Activated T-cell treated with anti-CD3 and anti-CD28 coated beads for 48 hours (primary cell): ENCODE measurements around the gene PIP5KL1.

ENCODE experiments used
- DNase-seq: peaks from one replicate; pipeline ENCODE4 v3.0.0-alpha.2; 2020; ENCODE audit warnings: low read depth

Gene PIP5KL1

GRCh38 chr9:127931092-127931881, 710 bp upstream of the PIP5KL1 start:
- no peak for DNase-seq

- DNase-seq, result no peak
These were observed 975 bp downstream of the PIP5KL1 start for GRCh38 chr9:127929625-127929979.

- no peak for DNase-seq
These were observed 1.6 kb downstream of the PIP5KL1 start for GRCh38 chr9:127928676-127929624.

- no peak for DNase-seq
These were observed 2.4 kb downstream of the PIP5KL1 start for GRCh38 chr9:127927988-127928675.

- peak; percentile 59 for DNase-seq
These were observed 3.2 kb downstream of the PIP5KL1 start for GRCh38 chr9:127927201-127927987.

GRCh38 chr9:127926906-127927200, 3.7 kb downstream of the PIP5KL1 start:
- no peak for DNase-seq

- no peak for DNase-seq
These were observed 4.3 kb downstream of the PIP5KL1 start for GRCh38 chr9:127925959-127926905.

GRCh38 chr9:127924736-127925444, 5.7 kb downstream of the PIP5KL1 start:
- no peak for DNase-seq

GRCh38 chr9:127923771-127924170, 6.8 kb downstream of the PIP5KL1 start:
- DNase-seq, result no peak

GRCh38 chr9:127923046-127923445, 7.5 kb downstream of the PIP5KL1 start:
- no peak for DNase-seq

- peak; percentile 69 for DNase-seq
These were observed 8.9 kb downstream of the PIP5KL1 start for GRCh38 chr9:127921557-127922120.

GRCh38 chr9:127920794-127921193, 9.8 kb downstream of the PIP5KL1 start:
- no peak for DNase-seq

- no peak for DNase-seq
These were observed 11.2 kb downstream of the PIP5KL1 start for GRCh38 chr9:127919253-127919815.

- no peak for DNase-seq
These were observed 12.1 kb downstream of the PIP5KL1 start for GRCh38 chr9:127918183-127919107.

GRCh38 chr9:127917603-127918002, 13.0 kb downstream of the PIP5KL1 start:
- DNase-seq, result no peak

GRCh38 chr9:127916720-127917581, 13.6 kb downstream of the PIP5KL1 start, which contains the start of gene ST6GALNAC4:
ST6GALNAC4 (minus strand) TSS chr9:127917041; CDS start chr9:127916419, 622 bp downstream.
- peak; percentile 97 for DNase-seq
